GM19025 (cell line): Measurements from ENCODE around the gene CPB2.

ENCODE experiments used
- ATAC-seq: cut with Tn5 transposase; IDR thresholded peaks from one replicate; pipeline ENCODE4 v1.9.1; 2021; ENCODE audit warnings: mild to moderate bottlenecking, low read depth, moderate library complexity; ENCODE audit not compliant: unreplicated experiment

The CPB2 gene

GRCh38 chr13:46053162-46054012 is 51.4 kb downstream of the CPB2 start:
- no peak for ATAC-seq

- peak; percentile 99 for ATAC-seq
Observed at GRCh38 chr13:46052319-46053161, 52.3 kb downstream of the CPB2 start, which contains the start of gene ZC3H13. Gene ZC3H13 (minus strand): TSS chr13:46052746. CDS start chr13:46045507, 7,239 bp downstream.

DNA sequence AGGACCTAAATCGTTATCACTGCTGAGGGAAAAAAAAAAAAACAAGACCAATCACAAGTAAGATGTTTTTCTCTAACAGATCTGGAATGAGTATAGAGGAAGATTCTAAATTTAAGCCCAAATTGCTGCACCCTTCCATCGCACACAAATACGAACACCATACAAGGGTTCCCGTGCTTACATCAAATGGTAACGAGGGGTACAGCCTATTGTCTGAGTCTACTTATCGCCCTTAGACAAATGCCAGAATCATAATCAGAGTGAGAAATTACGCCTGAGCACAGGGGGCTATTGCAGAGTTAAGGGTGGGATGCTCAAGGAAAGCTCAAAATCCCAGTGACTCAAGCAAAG is 52.9 kb downstream of the CPB2 start:
- ATAC-seq, result no peak

DNA sequence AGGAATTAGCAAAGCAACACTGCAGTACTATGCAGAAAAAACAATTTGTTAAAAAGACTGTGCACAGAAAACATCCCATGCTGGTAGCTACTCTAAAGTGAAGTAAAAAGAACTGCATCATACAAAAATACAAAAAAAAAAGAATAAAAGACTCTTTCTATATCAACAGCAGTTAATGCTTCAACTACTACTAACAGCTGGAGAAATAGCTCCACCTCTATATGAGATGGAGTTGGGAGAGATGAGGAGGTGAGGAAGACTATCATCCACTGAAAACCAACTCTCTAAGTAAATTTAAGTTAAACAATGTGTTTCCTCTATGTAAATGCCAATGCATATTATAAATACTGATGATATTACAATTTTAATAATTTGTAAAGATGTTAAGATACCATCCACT is 54.1 kb downstream of the CPB2 start:
- ATAC-seq, result no peak

- no peak for ATAC-seq
Observed at GRCh38 chr13:46045424-46045823, 59.4 kb downstream of the CPB2 start.

DNA sequence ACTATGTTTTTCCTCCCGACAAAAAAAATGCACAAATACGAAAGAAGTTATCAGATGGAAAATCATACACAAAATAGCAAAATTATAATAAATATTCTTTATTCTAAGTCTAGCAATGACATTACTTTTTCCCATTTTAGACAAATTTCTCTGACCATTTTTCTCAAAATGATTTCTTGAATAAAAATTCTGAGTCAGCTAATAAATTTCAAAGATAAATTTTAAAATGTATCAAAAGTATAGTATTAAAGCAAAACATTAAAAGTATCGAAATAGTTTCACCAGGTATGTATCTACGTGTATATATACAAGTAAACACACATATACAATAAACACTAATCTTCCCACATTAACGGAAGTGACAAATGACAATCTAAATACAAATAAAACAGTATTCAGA is 61.2 kb downstream of the CPB2 start:
- no peak for ATAC-seq

GRCh38 chr13:46041419-46041839 is 63.4 kb downstream of the CPB2 start:
- no peak for ATAC-seq

- no peak for ATAC-seq
Observed at GRCh38 chr13:46040763-46041162, 64.1 kb downstream of the CPB2 start.

DNA sequence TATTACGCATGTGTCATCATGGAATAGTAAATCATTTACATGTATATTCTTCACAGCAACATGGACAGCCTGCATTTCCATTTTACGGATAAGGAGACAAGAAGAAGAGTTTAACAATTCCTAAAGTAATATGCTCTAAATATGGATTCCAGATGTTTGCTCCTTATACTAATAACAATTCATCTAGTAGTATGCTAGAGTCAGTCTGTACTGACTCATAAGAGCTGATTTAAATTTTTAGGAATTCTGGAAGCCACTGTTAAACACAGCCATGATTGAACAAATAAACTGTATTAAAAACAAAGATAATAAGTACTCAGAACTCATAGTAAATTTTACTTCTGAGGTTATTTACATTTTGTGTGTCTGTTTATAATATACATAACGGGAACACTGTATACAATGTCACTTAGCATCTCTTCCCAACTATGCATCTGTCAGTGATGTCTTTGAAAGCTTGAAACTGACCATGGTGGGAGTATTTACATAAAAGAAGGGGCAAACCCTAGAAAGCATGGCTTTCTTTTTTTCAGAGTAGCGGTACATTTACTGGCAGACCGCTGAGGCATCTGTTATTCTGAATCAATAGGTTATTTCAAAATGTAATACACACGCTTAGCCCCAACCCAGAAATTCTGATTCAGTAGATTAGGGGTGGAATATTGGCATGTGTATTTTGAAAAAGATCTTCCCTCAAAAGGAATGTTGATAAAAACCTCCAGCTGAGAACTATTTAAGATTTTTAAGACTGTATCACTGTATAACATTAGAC is 65.2 kb downstream of the CPB2 start:
- ATAC-seq, result no peak

- no peak for ATAC-seq
Observed at GRCh38 chr13:46038296-46038695, 66.5 kb downstream of the CPB2 start.

GRCh38 chr13:46035066-46035465 is 69.8 kb downstream of the CPB2 start:
- no peak for ATAC-seq

DNA sequence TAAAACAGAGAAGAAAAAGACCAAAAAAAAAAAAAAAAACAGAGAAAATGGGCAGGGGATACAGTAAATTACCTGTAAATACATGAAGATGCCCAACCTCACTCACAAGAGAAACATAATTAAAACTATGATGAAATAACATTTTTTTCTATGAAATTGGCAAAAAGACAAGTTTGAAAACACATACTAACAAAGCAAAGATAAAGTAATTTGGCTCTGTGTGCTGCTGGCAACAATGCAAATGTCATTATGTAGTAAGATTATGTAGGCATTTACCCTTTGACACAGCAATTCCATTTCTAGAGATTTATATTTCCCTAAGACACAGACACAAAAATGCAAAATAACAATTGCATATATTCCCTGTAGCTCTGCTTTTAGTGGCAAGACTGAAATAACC is 72.5 kb downstream of the CPB2 start:
- ATAC-seq, result no peak

GRCh38 chr13:46031581-46032263 is 73.1 kb downstream of the CPB2 start:
- no peak for ATAC-seq

DNA sequence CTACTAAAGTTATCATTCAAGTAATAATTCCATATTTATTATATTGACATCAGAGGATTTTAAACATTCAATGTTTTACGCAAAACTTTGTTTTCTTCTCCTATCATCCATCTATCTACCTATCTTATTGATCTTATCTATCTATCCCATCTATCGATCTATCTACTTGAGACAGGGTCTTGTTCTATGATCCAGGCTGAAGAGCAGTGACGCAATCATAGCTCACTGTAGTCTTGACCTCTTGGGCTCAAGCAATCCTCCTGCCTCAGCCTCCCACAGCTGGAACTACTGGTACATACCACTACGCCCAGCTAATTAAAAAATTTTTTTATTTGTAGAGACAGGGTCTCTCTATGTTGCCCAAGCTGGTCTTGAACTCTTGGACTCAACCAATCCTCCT is 79.7 kb downstream of the CPB2 start:
- no peak for ATAC-seq

DNA sequence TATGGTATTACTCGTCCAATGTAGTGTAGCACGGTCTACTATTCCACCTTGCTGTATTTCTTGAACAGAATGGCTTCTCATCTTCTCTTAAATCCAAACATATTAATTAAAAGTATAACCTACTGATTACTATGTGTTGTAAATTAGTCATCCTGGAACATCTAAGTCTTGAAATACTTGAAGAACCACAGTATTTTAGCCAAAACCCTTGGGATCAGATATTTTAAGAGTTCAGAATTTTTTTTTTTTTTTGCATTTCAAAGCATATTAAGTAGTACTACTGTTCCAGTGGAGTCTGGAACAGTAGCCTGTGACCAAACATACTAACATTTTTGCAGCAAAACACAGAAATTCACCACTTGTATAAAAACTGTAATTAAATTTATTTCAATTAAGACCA is 82.4 kb downstream of the CPB2 start:
- ATAC-seq, result no peak

- ATAC-seq, result no peak
Observed at GRCh38 chr13:46016216-46016615, 88.6 kb downstream of the CPB2 start.

- no peak for ATAC-seq
Observed at GRCh38 chr13:46015366-46015765, 89.5 kb downstream of the CPB2 start.

DNA sequence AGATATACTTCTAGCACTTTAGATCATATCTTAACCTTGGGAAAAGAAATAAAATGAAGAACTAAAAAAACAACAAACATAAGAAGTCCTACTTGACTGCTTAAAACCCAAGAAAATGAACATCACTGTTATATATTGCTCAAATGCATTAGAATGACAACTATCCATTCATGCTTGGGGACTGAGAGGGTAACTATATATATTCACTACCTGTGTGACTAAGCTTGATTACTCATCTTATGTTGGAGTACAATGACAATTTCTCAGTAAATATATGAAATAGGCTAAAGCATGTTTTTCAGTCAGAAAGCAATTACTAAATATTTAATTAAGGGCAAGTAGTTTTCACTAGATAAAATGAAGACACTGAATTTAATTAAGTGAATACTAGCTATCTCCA is 92.4 kb downstream of the CPB2 start:
- ATAC-seq, result no peak

DNA sequence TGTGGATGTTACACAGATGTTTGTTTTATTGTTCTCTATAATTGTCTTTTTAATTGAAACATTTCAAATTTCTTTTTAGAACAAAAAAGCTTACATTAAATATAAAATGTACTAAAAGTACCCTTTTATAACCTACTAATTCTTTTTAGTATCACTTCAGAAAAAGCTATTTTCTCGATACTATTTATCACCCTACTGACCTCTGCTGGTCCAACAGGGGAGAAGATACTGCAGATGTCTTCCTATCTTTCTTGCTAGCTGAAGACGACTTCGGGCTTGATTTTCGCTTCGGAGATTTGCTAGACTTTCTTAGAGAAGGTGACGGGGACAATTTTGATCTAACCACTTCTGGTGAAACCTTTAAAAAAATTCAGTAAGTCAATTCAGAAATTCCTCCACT is 94.7 kb downstream of the CPB2 start:
- no peak for ATAC-seq

DNA sequence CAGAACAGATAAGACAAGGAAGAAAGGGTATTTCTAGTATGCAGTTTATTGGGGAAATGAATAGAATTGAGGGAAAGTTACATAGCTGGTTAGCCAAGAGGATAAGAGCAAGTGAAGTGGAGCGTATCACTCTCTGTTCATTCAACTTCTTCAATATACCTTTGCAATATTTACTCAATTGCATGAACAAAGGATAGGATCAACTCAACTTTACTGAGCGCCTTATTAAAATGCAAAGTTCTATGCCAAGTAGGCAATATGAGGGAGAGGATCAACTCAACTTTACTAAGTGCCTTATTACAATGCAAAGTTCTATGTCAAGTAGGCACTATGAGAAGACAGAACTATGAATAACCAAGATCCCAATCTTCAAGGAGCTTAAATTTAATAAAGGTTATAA is 96.2 kb downstream of the CPB2 start:
- ATAC-seq, result no peak
